VCaP (cell line): ENCODE results near the gene STARD3.

Source experiments
- H3K27ac ChIP-seq: fragments of 450-650 bp; 2 replicates; pipeline ENCODE4 v1.5.1; 2017
- CTCF ChIP-seq: fragments of 450-650 bp; conservative IDR thresholded peaks from 2 replicates; pipeline ENCODE4 v1.5.1; 2017; ENCODE audit warnings: mild to moderate bottlenecking, moderate library complexity

The STARD3 gene

GRCh38 chr17:39607057-39607850 lies 29.7 kb upstream of the STARD3 start:
- no peak overlapping the region for H3K27ac ChIP-seq
- no peak for TF ChIP-seq CTCF

GRCh38 chr17:39607851-39608130 lies 29.2 kb upstream of the STARD3 start, which contains the start of gene NEUROD2:
TSS of gene NEUROD2 (minus strand) at chr17:39607920. CDS start at chr17:39606599, 1,321 bp downstream.
- no peak within 1 kb of the TSS for H3K27ac ChIP-seq
- TF ChIP-seq CTCF = no peak

DNA sequence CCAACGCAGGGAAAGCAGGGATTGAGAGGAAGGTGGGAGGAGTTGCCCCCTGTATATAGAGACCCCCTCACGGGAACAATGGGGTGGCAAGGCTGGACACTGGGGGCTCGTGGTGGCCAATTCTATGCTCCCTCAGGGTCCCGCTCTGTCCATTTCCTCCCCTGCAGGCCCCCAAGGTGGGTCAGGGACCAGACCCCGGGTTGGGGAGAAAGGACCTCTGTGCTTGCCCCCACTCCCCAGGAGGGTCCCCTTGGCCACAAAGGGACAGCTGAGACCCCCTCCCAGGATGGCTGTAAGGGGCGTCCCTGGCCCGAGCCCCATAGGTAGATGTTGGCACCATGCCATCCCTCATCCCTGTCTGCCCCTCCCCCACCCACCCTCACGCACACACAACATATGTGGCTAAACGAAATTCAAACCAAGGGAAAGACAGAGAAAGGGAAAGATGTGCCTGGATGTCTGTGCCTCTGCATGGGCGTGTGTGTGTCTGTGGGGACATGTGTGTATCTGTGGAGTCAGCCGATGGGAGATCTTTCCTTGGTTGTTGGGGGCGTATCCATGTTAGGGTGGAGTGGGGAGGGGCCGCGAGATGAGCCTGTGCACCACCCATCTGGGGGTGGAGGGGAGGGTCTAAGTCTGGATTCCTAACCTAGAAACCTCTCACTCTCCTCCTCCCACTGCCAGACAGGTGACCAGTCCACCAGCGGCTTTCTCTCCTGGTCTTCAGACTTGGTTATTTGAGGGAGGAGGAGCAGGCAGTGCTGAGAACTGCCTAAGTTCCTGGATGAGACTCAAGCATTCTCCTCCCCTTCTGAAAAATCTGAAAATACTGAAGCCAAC lies 28.6 kb upstream of the STARD3 start:
- H3K27ac ChIP-seq = no peak overlapping the region
- no peak for TF ChIP-seq CTCF

DNA sequence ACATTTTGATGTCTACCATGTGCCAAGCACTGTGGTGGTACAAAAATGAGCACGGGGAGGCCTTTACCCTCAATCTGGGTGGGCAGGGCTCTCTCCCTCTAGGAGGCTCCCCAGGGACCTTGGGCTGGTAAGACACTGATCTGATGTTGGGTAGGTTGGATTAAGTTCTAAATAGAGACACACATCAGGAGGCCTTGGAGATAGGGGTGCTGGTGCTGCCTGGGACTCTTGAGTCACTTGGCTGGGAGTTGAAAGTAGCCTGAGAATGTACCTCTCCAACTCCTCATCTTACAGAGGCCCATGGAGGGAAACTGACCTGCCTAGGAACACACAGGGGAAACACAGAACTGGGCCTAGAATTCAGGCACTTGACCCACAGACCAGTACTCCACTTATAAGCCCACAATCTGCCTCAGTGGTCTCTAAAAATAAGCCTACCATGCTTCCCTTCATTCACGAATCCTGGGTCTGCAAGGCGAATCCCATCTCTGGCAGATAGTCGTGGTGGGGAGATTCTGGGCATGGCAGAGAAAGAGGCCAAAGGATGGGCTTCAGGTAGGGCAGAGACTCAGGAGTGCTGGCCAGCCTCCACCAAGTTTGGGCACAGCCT lies 27.4 kb upstream of the STARD3 start:
- no peak overlapping the region for H3K27ac ChIP-seq
- no peak for TF ChIP-seq CTCF

DNA sequence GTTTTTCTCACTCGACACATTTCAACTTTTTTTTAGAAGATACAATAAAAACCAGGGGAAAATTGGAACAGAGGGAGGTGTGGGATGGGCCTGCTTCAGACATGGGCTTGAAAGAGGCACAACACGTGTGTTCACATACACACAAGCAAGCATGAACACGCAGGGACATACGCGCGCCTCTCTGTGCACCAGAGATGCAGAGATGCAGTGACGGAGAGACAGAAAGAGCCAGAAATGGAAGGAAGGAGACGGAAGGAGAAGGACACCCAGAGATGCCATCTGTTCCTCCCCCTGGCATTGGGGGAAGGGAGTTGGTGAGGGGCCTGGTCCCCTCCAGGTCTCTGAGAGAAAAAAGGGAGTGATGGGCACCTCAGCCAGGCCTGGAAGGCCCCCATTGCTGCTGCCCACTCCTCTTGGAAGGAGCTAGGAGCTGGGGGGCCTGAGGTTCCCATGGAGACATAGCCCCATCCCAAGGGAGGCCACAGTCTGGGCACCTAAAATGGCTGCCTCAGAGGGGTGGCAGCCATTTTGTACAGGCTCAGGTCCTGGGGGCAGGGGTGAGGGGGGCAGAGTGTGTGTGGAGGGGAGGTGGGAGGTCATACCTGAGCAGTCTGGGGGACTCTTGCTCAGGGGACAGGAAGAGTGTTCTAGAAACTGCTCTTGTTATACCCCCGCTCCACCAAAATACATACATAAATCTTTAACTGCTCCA lies 25.4 kb upstream of the STARD3 start:
- no peak for TF ChIP-seq CTCF
- no peak overlapping the region for H3K27ac ChIP-seq

GRCh38 chr17:39612291-39612894 lies 24.6 kb upstream of the STARD3 start:
- TF ChIP-seq CTCF = no peak

More at GRCh38 chr17:39612291-39612894, 24.6 kb upstream of the STARD3 start:
- no peak overlapping the region for H3K27ac ChIP-seq
